Ascending aorta (tissue), 2 donors: ENCODE data around the gene TRAPPC5. TPM values are rescaled to one million over a fixed set of nuclear protein-coding genes. Genes with fewer than 3 reads are reported as not detected.

Source experiments
- DNase-seq, 2 donors: peaks; one replicate each; pipeline ENCODE4 v3.0.0-alpha.2; 2019; ENCODE audit warnings: low spot score in 2 of 2
- H3K27ac ChIP-seq, 2 donors: fragments of 200-600 bp; sonication (generic); one replicate each; pipeline ENCODE4 v1.5.1; 2016 to 2017; ENCODE audit warnings: mild to moderate bottlenecking in 1 of 2
- H3K27me3 ChIP-seq: fragments of 200-600 bp; sonication (generic); one replicate; pipeline ENCODE4 v1.5.1; 2017
- H3K36me3 ChIP-seq, 2 donors: fragments of 200-600 bp; sonication (generic); one replicate each; pipeline ENCODE4 v1.5.1; 2016
- H3K4me1 ChIP-seq, 2 donors: fragments of 200-600 bp; sonication (generic); one replicate each; pipeline ENCODE4 v1.5.1; 2016 to 2017; ENCODE audit warnings: mild to moderate bottlenecking in 1 of 2
- H3K4me3 ChIP-seq, 2 donors: fragments of 200-600 bp; sonication (generic); one replicate each; pipeline ENCODE4 v1.5.1; 2016 to 2017; ENCODE audit warnings: mild to moderate bottlenecking in 1 of 2
- H3K9me3 ChIP-seq, 2 donors: fragments of 200-600 bp; sonication (generic); one replicate each; pipeline ENCODE4 v1.5.1; 2016
- CTCF ChIP-seq, 3 experiments: fragments of 200-600 bp in 2 of 3; fragments of 450-650 bp in 1 of 3; sonication (generic) in 2 of 3; IDR thresholded peaks; one replicate each; pipeline ENCODE4 v1.5.1; 2016 to 2019; ENCODE audit warnings: antibody characterized with exemption in 3 of 3, mild to moderate bottlenecking in 1 of 3, moderate library complexity in 1 of 3
- intact Hi-C: fragments of 100-400 bp; cut with DNase I; formaldehyde crosslinking; loops from one replicate; pipeline ENCODE4 v1.15.1; 2023
- total RNA-seq: library from RNA; depleted of rRNA; stranded (reverse); fragments of >200 nt; gene quantifications from one replicate; pipeline ENCODE4 v1.1.0, GENCODE V29; 2016

The TRAPPC5 gene
- total RNA-seq, 1 donor from 2014 or later: 166 TPM

- no peak overlapping the region for H3K4me3 ChIP-seq
- no peak for DNase-seq
- H3K9me3 ChIP-seq: no peaks in the 10 kb centered on the region
- no peaks in the 10 kb centered on the region for H3K4me1 ChIP-seq
- no peak overlapping the region for H3K27ac ChIP-seq
- intact Hi-C loops: no loop called here
- TF ChIP-seq CTCF (IDR thresholded peaks at IDR 0.05): no peak
- H3K36me3 ChIP-seq: no peaks in the 10 kb centered on the region
- no peaks in the 10 kb centered on the region for H3K27me3 ChIP-seq
Observed at GRCh38 chr19:7665076-7665475, 15.6 kb upstream of the TRAPPC5 start.

DNA sequence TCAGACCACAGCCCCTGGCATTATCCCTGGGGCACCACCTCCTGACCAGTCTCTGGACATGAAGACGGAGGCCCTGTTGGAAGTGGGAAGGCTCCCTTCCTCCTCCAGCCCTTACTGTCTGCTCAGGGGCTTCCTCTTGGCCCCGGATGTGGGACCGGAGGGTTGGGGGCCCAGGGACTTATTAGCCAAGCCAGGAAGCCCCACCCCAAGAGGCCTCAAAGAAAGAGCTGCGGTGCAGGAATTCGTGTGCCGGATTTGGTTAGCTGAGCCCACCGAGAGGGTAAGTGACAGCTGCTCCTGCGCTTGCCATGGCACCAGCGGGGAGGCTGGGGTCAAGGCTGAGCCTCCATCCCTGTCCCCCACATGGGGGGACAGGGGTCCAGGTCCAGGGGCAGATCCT, 11.8 kb upstream of the TRAPPC5 start, which contains the start of gene RETN:
Gene RETN, plus strand, starts transcription at position 208 of the 400 bp plus-strand sequence. CDS start 278 bp downstream, outside the sequence.
- no peaks in the 10 kb centered on the region for H3K4me1 ChIP-seq
- DNase-seq: no peak
- H3K27me3 ChIP-seq: no peaks in the 10 kb centered on the region
- H3K36me3 ChIP-seq: no peaks in the 10 kb centered on the region
- H3K9me3 ChIP-seq: no peaks in the 10 kb centered on the region
- no peak within 1 kb of the TSS for H3K27ac ChIP-seq
- intact Hi-C loops: no loop called here
- H3K4me3 ChIP-seq: no peak within 1 kb of the TSS
- TF ChIP-seq CTCF (IDR thresholded peaks at IDR 0.05): no peak

DNA sequence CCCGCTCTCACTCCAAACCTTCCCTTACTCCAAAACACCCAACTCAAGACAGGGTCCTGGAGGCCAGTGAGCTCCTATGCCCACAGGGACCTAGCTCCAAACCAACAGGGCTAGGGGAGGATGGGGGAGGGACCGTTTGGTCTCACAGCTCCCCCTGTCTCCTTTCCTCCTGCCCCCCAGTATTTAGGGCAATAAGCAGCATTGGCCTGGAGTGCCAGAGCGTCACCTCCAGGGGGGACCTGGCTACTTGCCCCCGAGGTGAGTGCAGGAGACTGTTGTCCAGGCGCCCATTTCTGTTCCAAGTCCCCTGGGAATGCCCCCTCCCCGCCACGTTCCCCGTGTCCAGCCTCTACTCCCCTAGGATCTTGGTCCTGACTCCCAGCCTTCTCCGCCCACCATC, 11.0 kb upstream of the TRAPPC5 start:
- no peak for TF ChIP-seq CTCF (IDR thresholded peaks at IDR 0.05)
- H3K4me3 ChIP-seq: no peak overlapping the region
- no peak for DNase-seq
- intact Hi-C loops: no loop called here
- no peaks in the 10 kb centered on the region for H3K9me3 ChIP-seq
- no peaks in the 10 kb centered on the region for H3K27me3 ChIP-seq
- H3K27ac ChIP-seq: no peak overlapping the region
- H3K4me1 ChIP-seq: no peaks in the 10 kb centered on the region
- no peaks in the 10 kb centered on the region for H3K36me3 ChIP-seq

DNA sequence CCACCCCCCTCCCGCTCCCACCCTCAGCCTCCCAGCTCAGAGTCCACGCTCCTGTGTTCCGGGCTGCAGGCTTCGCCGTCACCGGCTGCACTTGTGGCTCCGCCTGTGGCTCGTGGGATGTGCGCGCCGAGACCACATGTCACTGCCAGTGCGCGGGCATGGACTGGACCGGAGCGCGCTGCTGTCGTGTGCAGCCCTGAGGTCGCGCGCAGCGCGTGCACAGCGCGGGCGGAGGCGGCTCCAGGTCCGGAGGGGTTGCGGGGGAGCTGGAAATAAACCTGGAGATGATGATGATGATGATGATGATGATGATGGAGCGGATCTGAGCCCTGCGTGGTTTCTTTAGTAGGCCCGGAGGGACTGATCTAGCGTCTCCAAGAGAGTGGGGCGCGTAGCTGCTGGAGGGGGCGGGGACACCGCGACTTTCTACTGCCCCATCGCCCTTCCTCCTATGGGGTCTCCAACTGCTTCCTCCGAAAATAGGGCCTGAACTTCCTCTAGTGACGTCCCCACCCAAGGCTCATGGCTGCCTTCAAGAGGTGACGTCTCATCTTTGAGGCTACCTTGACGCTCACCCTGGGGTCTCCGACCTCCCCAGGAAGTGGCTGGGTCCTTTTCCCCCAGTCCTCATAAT, 10.4 kb upstream of the TRAPPC5 start:
- Histone ChIP-seq H3K27me3 (no peaks in the 10 kb centered on the region), H3K36me3 (no peaks in the 10 kb centered on the region), H3K9me3 (no peaks in the 10 kb centered on the region), H3K27ac (no peak overlapping the region), H3K4me1 (no peaks in the 10 kb centered on the region), H3K4me3 (peak overlapping the region in 1 of 2 donors; percentile 20)
- intact Hi-C loops: no loop called here
- no peak for DNase-seq
- TF ChIP-seq CTCF (IDR thresholded peaks at IDR 0.05): no peak

- no peaks in the 10 kb centered on the region for H3K4me1 ChIP-seq
- no peaks in the 10 kb centered on the region for H3K9me3 ChIP-seq
- DNase-seq: no peak
- H3K27ac ChIP-seq: no peak overlapping the region
- no peak overlapping the region for H3K4me3 ChIP-seq
- no peaks in the 10 kb centered on the region for H3K36me3 ChIP-seq
- intact Hi-C loops: no loop called here
- H3K27me3 ChIP-seq: no peaks in the 10 kb centered on the region
- no peak for TF ChIP-seq CTCF (IDR thresholded peaks at IDR 0.05)
Observed at GRCh38 chr19:7670790-7671189, 9.8 kb upstream of the TRAPPC5 start.

DNA sequence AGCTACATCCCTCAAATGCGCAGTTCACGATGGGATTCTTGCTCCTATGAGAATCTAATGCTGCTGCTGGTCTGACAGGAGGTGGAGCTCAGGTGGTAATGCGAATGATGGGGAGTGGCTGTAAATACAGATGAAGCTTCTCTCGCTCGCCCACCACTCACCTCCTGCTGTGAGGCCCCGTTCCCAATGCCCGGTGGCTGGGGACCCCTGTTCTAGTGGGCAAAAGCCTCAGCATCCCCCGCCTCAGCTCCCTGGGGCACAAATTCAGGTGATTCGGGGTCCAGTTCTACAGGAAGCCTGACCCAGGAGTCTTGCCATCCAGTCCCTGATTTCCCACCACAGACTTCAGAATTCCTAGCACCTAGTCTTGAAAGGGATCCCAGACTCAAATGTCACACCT, 8.1 kb upstream of the TRAPPC5 start:
- Histone ChIP-seq H3K27me3 (no peaks in the 10 kb centered on the region), H3K4me3 (no peak overlapping the region), H3K4me1 (no peaks in the 10 kb centered on the region), H3K27ac (no peak overlapping the region), H3K9me3 (no peaks in the 10 kb centered on the region), H3K36me3 (no peaks in the 10 kb centered on the region)
- DNase-seq: no peak
- intact Hi-C loops: no loop called here
- TF ChIP-seq CTCF (IDR thresholded peaks at IDR 0.05): no peak
